D721Med (cell line): ENCODE data around the gene ITGA11.
A peak's percentile ranks its signal among the peaks of the same experiment; 100 is the strongest.

Experiments
- DNase-seq: peaks from one replicate; pipeline ENCODE4 v3.0.0; 2011; ENCODE audit warnings: low spot score; ENCODE audit not compliant: insufficient read length
- FAIRE-seq: peaks from 2 replicates; lab custom pipeline; 2011; peaks lifted over from hg19 to GRCh38; lab: Jason Lieb, UNC
- TF ChIP-seq, protein P1 (sequence below): IDR thresholded peaks from 2 replicates; pipeline ENCODE4 v1.5.1; 2012; ENCODE audit warnings: mild to moderate bottlenecking, control low read depth; ENCODE audit not compliant: insufficient read depth; ENCODE audit errors: missing control alignments

ITGA11 gene

DNA sequence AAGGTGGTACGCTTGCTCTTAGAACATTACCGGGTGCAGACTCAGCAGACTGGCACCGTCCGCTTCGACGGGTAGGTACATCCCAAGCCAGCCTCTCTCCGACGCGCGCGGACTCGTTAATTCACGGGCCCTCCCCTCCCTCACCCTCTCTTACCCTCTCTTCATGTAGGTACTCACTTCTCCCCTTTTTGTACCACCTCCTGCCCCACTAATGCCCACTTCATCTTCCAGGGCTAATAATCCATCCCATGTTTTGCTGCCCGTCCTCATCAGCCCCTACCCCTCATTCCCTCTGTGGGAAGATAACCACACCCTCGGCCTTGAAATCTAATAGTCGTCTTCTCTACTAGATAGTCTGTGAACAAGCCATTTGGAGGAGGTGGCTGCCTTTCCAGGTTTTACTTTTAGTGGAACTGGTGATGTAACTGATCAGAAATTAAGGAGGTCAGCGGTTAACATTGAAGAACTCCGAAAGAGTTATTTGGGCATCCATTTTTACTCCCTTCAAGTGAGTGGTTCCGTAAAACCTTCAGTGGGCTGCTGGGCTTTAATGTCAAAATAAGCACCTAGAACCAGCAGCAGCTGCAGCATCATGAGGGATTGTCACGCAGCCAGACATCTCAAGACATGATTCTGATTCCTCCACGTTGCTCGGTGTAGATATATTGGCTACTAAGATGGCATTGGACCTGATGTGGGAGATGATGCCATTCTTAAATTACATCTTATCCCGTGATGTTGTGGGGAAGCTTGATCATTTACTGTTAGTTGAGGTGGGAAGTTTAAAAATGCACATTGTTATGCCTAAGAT lies 153.2 kb downstream of the ITGA11 start:
- DNase-seq (no peak), FAIRE-seq (no peak)
- TF ChIP-seq, protein P1, sequence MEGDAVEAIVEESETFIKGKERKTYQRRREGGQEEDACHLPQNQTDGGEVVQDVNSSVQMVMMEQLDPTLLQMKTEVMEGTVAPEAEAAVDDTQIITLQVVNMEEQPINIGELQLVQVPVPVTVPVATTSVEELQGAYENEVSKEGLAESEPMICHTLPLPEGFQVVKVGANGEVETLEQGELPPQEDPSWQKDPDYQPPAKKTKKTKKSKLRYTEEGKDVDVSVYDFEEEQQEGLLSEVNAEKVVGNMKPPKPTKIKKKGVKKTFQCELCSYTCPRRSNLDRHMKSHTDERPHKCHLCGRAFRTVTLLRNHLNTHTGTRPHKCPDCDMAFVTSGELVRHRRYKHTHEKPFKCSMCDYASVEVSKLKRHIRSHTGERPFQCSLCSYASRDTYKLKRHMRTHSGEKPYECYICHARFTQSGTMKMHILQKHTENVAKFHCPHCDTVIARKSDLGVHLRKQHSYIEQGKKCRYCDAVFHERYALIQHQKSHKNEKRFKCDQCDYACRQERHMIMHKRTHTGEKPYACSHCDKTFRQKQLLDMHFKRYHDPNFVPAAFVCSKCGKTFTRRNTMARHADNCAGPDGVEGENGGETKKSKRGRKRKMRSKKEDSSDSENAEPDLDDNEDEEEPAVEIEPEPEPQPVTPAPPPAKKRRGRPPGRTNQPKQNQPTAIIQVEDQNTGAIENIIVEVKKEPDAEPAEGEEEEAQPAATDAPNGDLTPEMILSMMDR: no peak

DNA sequence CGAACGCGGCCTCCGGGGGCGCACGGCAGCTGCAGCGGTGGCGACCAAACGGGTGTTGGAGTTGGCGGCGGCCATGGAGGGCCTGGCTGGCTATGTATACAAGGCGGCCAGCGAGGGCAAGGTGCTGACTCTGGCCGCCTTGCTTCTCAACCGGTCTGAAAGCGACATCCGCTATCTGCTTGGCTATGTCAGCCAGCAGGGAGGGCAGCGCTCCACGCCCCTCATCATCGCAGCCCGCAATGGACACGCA lies 153.7 kb downstream of the ITGA11 start:
- DNase-seq (no peak), FAIRE-seq (no peak)
- TF ChIP-seq, protein P1: peak; percentile 7

DNA sequence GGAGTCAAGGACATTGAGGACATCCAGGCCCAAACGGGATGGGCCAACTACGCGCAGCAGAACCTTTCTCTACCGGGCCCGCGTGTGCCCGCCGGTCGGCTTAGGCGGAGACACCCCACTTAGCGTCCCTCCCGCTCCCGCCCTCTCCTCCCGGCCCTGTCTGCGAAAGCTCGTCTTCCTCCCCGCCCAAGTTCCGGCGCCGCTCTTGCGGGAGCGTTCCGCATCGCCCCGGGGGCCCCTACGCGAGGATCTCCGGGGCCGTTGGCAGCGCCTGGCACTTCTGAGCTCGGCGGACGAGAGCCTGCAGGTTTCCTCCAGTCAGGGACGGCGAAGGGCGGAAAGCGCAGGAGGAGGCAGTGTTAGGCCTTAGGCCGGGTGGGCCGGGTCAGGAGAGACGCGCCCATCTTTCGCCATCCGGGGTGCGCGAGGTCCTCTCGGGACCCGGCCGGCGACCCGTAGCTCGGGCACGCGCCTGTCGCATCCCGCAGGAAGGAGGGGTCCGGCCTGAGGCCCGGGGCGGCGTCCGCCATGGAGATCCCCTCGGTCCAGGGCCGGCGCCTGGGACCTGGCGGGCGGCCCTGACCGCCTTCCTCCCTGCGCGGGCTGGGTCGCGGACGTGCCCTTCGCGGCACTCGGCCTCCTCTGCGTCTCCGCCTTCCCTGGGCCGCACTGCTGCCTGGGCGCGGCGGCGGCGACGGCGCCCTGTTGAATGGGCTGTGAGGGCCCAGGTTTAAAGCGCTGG lies 154.2 kb downstream of the ITGA11 start, which contains the start of gene FEM1B:
Gene FEM1B, plus strand, starts transcription at position 143 of the 742 bp plus-strand sequence. CDS start 673 bp downstream, outside the sequence.
- FAIRE-seq (no peak), DNase-seq (peak; percentile 82)
- TF ChIP-seq, protein P1: no peak

DNA sequence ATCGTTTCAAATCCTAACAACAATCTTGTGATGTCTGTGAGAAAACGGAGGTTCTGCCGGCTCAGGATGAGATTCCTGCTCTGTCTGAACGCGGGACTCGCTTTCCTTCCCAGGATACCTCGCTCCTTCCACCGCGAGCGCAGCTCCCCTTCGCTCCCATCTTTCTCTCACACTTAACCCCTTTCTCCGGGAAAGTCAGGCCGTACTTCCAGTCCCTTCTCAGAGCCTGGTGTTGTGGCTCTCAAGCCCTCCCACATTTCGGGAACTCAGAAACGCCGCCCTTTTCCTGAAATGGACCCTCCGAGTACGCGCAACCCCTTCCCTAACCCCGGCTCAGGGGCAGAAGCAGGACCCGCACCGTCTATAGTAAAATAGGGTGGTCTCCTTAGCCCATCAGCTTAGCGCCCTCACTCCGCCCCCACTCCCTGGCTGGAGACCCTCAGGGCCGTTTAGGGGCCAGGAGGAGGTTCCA lies 154.8 kb downstream of the ITGA11 start:
- DNase-seq: peak; percentile 24
- TF ChIP-seq, protein P1: no peak
- no peak for FAIRE-seq

DNA sequence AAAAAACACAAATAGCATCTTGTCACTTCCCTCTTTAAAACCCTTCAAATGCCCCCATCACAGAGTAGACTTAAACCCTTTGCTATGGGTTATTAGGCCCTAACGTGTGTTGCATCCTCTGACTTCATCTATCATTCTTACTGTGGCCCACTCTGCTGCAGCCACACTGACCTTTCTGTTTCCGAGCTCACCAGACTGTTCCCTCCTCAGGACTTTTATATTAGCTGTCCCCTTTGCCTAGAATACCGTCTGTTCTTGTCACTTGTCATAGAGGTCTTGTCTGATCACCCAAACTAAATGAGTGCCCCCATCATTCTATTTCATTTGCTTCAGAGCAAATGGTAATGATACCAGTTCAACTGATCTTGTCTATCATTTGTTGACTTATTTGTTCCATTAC lies 155.3 kb downstream of the ITGA11 start:
- TF ChIP-seq, protein P1: no peak
- no peak for DNase-seq
- no peak for FAIRE-seq

DNA sequence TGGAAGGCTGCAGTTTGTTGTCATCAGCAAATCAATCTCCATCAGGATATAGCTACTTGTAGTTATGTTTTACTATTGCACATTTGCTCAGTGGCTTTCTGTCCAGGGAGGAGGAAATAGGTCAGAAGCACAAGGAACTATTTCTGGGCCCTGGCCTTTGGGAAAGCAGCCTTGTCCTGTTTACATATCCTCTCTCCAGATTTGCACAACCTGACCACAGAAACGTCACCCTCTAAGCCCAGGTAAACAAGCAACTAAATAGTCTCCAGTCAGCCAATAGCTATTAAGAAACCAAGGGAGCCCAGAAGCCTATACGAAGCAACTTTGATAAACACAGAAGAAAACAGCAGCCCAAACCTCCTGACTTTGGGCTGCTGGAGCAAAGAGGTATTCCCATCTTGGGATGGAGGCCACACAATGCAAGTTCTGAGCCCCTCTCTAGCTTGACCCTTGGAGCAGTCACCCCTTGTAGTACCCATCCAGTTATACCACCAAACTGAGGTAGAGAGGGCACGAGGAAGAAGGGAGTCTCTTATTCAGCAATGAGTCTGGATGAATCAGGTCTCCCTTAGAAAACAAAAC lies 156.7 kb downstream of the ITGA11 start:
- TF ChIP-seq, protein P1: no peak
- FAIRE-seq: no peak
- no peak for DNase-seq
